ENCODE measurements around the gene CTAG1A.

Gene CTAG1A

GRCh38 chrX:154599531-154599930 is 14.6 kb downstream of the CTAG1A start:
- DNase-seq: no peak
- H3K79me2 ChIP-seq (ENCODE audit: low read length): no peaks in the 10 kb centered on the region
- no peaks in the 10 kb centered on the region for H3K36me3 ChIP-seq (replicated peaks; ENCODE audit: insufficient read depth, low read length)
- TF ChIP-seq CTCF (IDR thresholded peaks at IDR 0.05; ENCODE audit: low read length): no peak
- no peak for TF ChIP-seq EZH2 (optimal IDR thresholded peaks at IDR 0.05; ENCODE audit: low read depth, low read length)
- TF ChIP-seq EZH2phosphoT487 (IDR thresholded peaks at IDR 0.05; ENCODE audit: low read length): no peak
- no peaks in the 10 kb centered on the region for H3K4me1 ChIP-seq (ENCODE audit: low read length)
- H3K4me3 ChIP-seq (ENCODE audit: low read length): no peak overlapping the region
- no peaks in the 10 kb centered on the region for H3F3A ChIP-seq (ENCODE audit: insufficient read depth, low read length)
- H3K9me3 ChIP-seq (replicated peaks; ENCODE audit: insufficient read depth, low read length): no peaks in the 10 kb centered on the region
- no peak overlapping the region for H2AFZ ChIP-seq (ENCODE audit: low read length)
- H4K20me1 ChIP-seq (ENCODE audit: insufficient read depth, low read length): no peaks in the 10 kb centered on the region
- no peak overlapping the region for H3K9ac ChIP-seq (ENCODE audit: low read length)
- H3K27ac ChIP-seq (ENCODE audit: low read length): no peak overlapping the region
- no peaks in the 10 kb centered on the region; the same call in 1 of the 2 replicates for H3K27me3 ChIP-seq (replicated peaks; ENCODE audit: insufficient read depth, low read length)
- no peaks in the 10 kb centered on the region for H3K9me2 ChIP-seq (replicated peaks; ENCODE audit: insufficient read depth, low read length)
- no peak overlapping the region for H3K4me2 ChIP-seq (ENCODE audit: low read depth, low read length)

GRCh38 chrX:154600759-154601374 is 15.9 kb downstream of the CTAG1A start:
- H3K9me3 ChIP-seq (replicated peaks; ENCODE audit: insufficient read depth, low read length): no peaks in the 10 kb centered on the region
- H4K20me1 ChIP-seq (ENCODE audit: insufficient read depth, low read length): no peaks in the 10 kb centered on the region
- no peaks in the 10 kb centered on the region for H3K9me2 ChIP-seq (replicated peaks; ENCODE audit: insufficient read depth, low read length)
- no peak overlapping the region for H3K27ac ChIP-seq (ENCODE audit: low read length)
- DNase-seq: no peak
- TF ChIP-seq CTCF (IDR thresholded peaks at IDR 0.05; ENCODE audit: low read length): no peak
- no peak for TF ChIP-seq EZH2 (optimal IDR thresholded peaks at IDR 0.05; ENCODE audit: low read depth, low read length)
- no peak for TF ChIP-seq EZH2phosphoT487 (IDR thresholded peaks at IDR 0.05; ENCODE audit: low read length)
- H3K27me3 ChIP-seq (replicated peaks; ENCODE audit: insufficient read depth, low read length): no peaks in the 10 kb centered on the region; the same call in 1 of the 2 replicates
- H3F3A ChIP-seq (ENCODE audit: insufficient read depth, low read length): no peaks in the 10 kb centered on the region
- no peak overlapping the region for H3K4me2 ChIP-seq (ENCODE audit: low read depth, low read length)
- H2AFZ ChIP-seq (ENCODE audit: low read length): no peak overlapping the region
- H3K4me1 ChIP-seq (ENCODE audit: low read length): no peaks in the 10 kb centered on the region
- no peak overlapping the region for H3K9ac ChIP-seq (ENCODE audit: low read length)
- no peaks in the 10 kb centered on the region for H3K36me3 ChIP-seq (replicated peaks; ENCODE audit: insufficient read depth, low read length)
- H3K4me3 ChIP-seq (ENCODE audit: low read length): no peak overlapping the region
- H3K79me2 ChIP-seq (ENCODE audit: low read length): no peaks in the 10 kb centered on the region

GRCh38 chrX:154602226-154602625 is 17.3 kb downstream of the CTAG1A start:
- DNase-seq: no peak

More at GRCh38 chrX:154602226-154602625, 17.3 kb downstream of the CTAG1A start:
- no peaks in the 10 kb centered on the region for H3K9me2 ChIP-seq (replicated peaks; ENCODE audit: insufficient read depth, low read length)
- H4K20me1 ChIP-seq (ENCODE audit: insufficient read depth, low read length): no peaks in the 10 kb centered on the region
- no peaks in the 10 kb centered on the region for H3K79me2 ChIP-seq (ENCODE audit: low read length)
- no peak overlapping the region for H3K27ac ChIP-seq (ENCODE audit: low read length)
- no peak overlapping the region for H3K4me3 ChIP-seq (ENCODE audit: low read length)
- no peaks in the 10 kb centered on the region for H3K36me3 ChIP-seq (replicated peaks; ENCODE audit: insufficient read depth, low read length)
- no peaks in the 10 kb centered on the region for H3K9me3 ChIP-seq (replicated peaks; ENCODE audit: insufficient read depth, low read length)
- TF ChIP-seq EZH2phosphoT487 (IDR thresholded peaks at IDR 0.05; ENCODE audit: low read length) (no peak), EZH2 (optimal IDR thresholded peaks at IDR 0.05; ENCODE audit: low read depth, low read length) (no peak), CTCF (IDR thresholded peaks at IDR 0.05; ENCODE audit: low read length) (no peak)
- H3F3A ChIP-seq (ENCODE audit: insufficient read depth, low read length): no peaks in the 10 kb centered on the region
- no peak overlapping the region for H3K9ac ChIP-seq (ENCODE audit: low read length)
- H3K4me2 ChIP-seq (ENCODE audit: low read depth, low read length): no peak overlapping the region
- no peak overlapping the region for H2AFZ ChIP-seq (ENCODE audit: low read length)
- H3K27me3 ChIP-seq (replicated peaks; ENCODE audit: insufficient read depth, low read length): no peaks in the 10 kb centered on the region
- peaks cover 5% of the 10 kb centered on the region; the same call in 1 of the 2 replicates for H3K4me1 ChIP-seq (ENCODE audit: low read length)

Measured in MM.1S (cell line).